HL-60 (cell line): ENCODE data around the gene UCN2.

Experiments used
- DNase-seq, 2 experiments: peaks; one replicate each; pipeline ENCODE4 v3.0.0-alpha.2; 2010 to 2020; ENCODE audit warnings: low read depth in 1 of 2, low spot score in 1 of 2
- H3K27ac ChIP-seq: fragments of 250-450 bp; sonication (Bioruptor Pico); replicated peaks from 2 replicates; pipeline ENCODE4 v1.5.1; 2020; ENCODE audit warnings: mild to moderate bottlenecking, moderate library complexity
- H3K27me3 ChIP-seq: fragments of 250-450 bp; sonication (Bioruptor Pico); 2 replicates; pipeline ENCODE4 v1.5.1; 2021; ENCODE audit warnings: mild to moderate bottlenecking, moderate library complexity; ENCODE audit not compliant: insufficient read depth, poor library complexity, severe bottlenecking
- H3K4me3 ChIP-seq: replicated peaks from 2 replicates; pipeline ENCODE4 v1.5.1; 2011; ENCODE audit warnings: mild to moderate bottlenecking, control low read depth, low read length; ENCODE audit not compliant: insufficient read depth
- GABPA ChIP-seq: IDR thresholded peaks from 2 replicates; pipeline ENCODE4 v1.6.1; 2012; ENCODE audit warnings: low read depth
- POLR2AphosphoS5 ChIP-seq: IDR thresholded peaks from 2 replicates; pipeline ENCODE4 v1.6.1; 2012; ENCODE audit warnings: low read depth
- SPI1 ChIP-seq: IDR thresholded peaks from 2 replicates; pipeline ENCODE4 v1.6.1; 2012; ENCODE audit warnings: low read depth, mild to moderate bottlenecking, borderline replicate concordance
- TF ChIP-seq, protein P1 (sequence below): IDR thresholded peaks from one replicate; pipeline ENCODE4 v1.5.1; 2011; ENCODE audit warnings: low read length, control low read depth, inconsistent platforms; ENCODE audit not compliant: insufficient read depth
- TF ChIP-seq, protein P2 (sequence below): IDR thresholded peaks from 2 replicates; pipeline ENCODE4 v1.6.1; 2012; ENCODE audit warnings: low read depth; ENCODE audit not compliant: insufficient replicate concordance

Gene UCN2

GRCh38 chr3:48591886-48592518, 28.4 kb upstream of the UCN2 start:
- Histone ChIP-seq H3K4me3 (no peak overlapping the region), H3K27ac (no peak overlapping the region), H3K27me3 (peaks cover 23% of the 10 kb centered on the region)
- TF ChIP-seq POLR2AphosphoS5 (no peak), GABPA (no peak), SPI1 (no peak)
- TF ChIP-seq, protein P1, sequence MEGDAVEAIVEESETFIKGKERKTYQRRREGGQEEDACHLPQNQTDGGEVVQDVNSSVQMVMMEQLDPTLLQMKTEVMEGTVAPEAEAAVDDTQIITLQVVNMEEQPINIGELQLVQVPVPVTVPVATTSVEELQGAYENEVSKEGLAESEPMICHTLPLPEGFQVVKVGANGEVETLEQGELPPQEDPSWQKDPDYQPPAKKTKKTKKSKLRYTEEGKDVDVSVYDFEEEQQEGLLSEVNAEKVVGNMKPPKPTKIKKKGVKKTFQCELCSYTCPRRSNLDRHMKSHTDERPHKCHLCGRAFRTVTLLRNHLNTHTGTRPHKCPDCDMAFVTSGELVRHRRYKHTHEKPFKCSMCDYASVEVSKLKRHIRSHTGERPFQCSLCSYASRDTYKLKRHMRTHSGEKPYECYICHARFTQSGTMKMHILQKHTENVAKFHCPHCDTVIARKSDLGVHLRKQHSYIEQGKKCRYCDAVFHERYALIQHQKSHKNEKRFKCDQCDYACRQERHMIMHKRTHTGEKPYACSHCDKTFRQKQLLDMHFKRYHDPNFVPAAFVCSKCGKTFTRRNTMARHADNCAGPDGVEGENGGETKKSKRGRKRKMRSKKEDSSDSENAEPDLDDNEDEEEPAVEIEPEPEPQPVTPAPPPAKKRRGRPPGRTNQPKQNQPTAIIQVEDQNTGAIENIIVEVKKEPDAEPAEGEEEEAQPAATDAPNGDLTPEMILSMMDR = no peak
- TF ChIP-seq, protein P2, sequence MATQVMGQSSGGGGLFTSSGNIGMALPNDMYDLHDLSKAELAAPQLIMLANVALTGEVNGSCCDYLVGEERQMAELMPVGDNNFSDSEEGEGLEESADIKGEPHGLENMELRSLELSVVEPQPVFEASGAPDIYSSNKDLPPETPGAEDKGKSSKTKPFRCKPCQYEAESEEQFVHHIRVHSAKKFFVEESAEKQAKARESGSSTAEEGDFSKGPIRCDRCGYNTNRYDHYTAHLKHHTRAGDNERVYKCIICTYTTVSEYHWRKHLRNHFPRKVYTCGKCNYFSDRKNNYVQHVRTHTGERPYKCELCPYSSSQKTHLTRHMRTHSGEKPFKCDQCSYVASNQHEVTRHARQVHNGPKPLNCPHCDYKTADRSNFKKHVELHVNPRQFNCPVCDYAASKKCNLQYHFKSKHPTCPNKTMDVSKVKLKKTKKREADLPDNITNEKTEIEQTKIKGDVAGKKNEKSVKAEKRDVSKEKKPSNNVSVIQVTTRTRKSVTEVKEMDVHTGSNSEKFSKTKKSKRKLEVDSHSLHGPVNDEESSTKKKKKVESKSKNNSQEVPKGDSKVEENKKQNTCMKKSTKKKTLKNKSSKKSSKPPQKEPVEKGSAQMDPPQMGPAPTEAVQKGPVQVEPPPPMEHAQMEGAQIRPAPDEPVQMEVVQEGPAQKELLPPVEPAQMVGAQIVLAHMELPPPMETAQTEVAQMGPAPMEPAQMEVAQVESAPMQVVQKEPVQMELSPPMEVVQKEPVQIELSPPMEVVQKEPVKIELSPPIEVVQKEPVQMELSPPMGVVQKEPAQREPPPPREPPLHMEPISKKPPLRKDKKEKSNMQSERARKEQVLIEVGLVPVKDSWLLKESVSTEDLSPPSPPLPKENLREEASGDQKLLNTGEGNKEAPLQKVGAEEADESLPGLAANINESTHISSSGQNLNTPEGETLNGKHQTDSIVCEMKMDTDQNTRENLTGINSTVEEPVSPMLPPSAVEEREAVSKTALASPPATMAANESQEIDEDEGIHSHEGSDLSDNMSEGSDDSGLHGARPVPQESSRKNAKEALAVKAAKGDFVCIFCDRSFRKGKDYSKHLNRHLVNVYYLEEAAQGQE = no peak
- no peak for DNase-seq

DNA sequence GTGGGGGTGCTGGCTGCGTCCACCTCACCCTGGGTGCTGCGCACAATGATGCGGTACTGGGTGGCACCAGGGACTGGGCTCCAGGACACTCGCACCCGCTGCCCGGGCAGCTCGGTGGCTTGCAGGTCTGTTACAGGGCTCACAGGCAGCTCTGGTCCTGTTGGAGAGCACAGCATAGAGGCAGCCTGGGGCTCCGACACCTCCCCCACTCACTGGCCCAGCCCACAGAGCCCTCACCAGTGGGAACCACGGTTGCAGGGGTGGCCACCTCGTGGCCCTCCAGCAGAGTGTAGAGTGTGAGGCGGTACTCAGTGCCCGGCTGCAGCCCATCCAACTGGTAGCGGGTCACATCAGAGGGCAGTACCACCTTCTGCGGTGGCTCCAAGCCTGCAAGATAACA, 27.9 kb upstream of the UCN2 start:
- Histone ChIP-seq H3K27me3 (peaks cover 23% of the 10 kb centered on the region), H3K27ac (no peak overlapping the region), H3K4me3 (no peak overlapping the region)
- TF ChIP-seq POLR2AphosphoS5 = no peak
- TF ChIP-seq, protein P2 = no peak
- no peak for TF ChIP-seq GABPA
- no peak for TF ChIP-seq SPI1
- TF ChIP-seq, protein P1 = no peak
- DNase-seq = no peak

- Histone ChIP-seq H3K4me3 (no peak overlapping the region), H3K27me3 (peaks cover 9% of the 10 kb centered on the region), H3K27ac (no peak overlapping the region)
- no peak for DNase-seq
- TF ChIP-seq SPI1 = no peak
- TF ChIP-seq, protein P2 = no peak
Measured at GRCh38 chr3:48588230-48588629, 24.6 kb upstream of the UCN2 start.
